PC-3 (cell line): Measurements from ENCODE around the gene HMGCS1. TPM values are rescaled to one million over a fixed set of nuclear protein-coding genes. Genes with fewer than 3 reads are reported as not detected.
A peak's percentile ranks its signal among the peaks of the same experiment; 100 is the strongest.

Experiments
- ATAC-seq: fragments of 200-7000 bp; cut with Tn5 transposase; 2 replicates; pipeline ENCODE4 v1.9.1; 2020; ENCODE audit warnings: mild to moderate bottlenecking, moderate library complexity
- BruUV-seq: library from RNA; stranded (reverse); fragments of 400-500 nt; replicated peaks from 2 replicates; lab custom pipeline; 2021; lab: Mats Ljungman, UMichigan
- CTCF ChIA-PET: fragments of 300-600 bp; sonication (Branson Sonifier 250); formaldehyde crosslinking; loops from one replicate; lab custom pipeline; 2022; ENCODE audit warnings: antibody characterized with exemption; lab: Charles Lee
- POLR2A ChIA-PET: fragments of 300-600 bp; sonication (Branson Sonifier 250); formaldehyde crosslinking; loops from one replicate; lab custom pipeline; 2022; ENCODE audit warnings: antibody characterized with exemption; ENCODE audit not compliant: unreplicated experiment; lab: Charles Lee
- DNase-seq: peaks from one replicate; pipeline ENCODE4 v3.0.0-alpha.2; 2015
- H2AFZ ChIP-seq: fragments of 300-600 bp; sonication (generic); 2 replicates; pipeline ENCODE4 v1.6.0; 2016; ENCODE audit warnings: antibody characterized with exemption, low read length
- H3F3A ChIP-seq: fragments of 300-600 bp; sonication (generic); one replicate; pipeline ENCODE4 v1.6.0; 2017; ENCODE audit warnings: antibody characterized with exemption, low read length, control low read depth, mild to moderate bottlenecking; ENCODE audit not compliant: unreplicated experiment
- H3K27ac ChIP-seq: fragments of 300-600 bp; sonication (generic); 2 replicates; pipeline ENCODE4 v1.5.1; 2016; ENCODE audit warnings: mild to moderate bottlenecking, low read length
- H3K27me3 ChIP-seq: fragments of 300-600 bp; sonication (generic); 2 replicates; pipeline ENCODE4 v1.6.1; 2016; ENCODE audit warnings: low read length, mixed read lengths
- H3K36me3 ChIP-seq: fragments of 300-600 bp; sonication (generic); 2 replicates; pipeline ENCODE4 v1.6.1; 2016; ENCODE audit warnings: low read depth, mixed run types, low read length, mixed read lengths
- H3K4me1 ChIP-seq: fragments of 300-600 bp; sonication (generic); 2 replicates; pipeline ENCODE4 v1.5.1; 2016; ENCODE audit warnings: low read length; ENCODE audit not compliant: insufficient read depth
- H3K4me2 ChIP-seq: fragments of 300-600 bp; sonication (generic); 2 replicates; pipeline ENCODE4 v1.6.0; 2016; ENCODE audit warnings: low read length
- H3K4me3 ChIP-seq: fragments of 300-600 bp; sonication (generic); 2 replicates; pipeline ENCODE4 v1.5.1; 2016; ENCODE audit warnings: mild to moderate bottlenecking, low read length, mixed read lengths
- H3K79me2 ChIP-seq: fragments of 300-600 bp; sonication (generic); 2 replicates; pipeline ENCODE4 v1.6.1; 2017; ENCODE audit warnings: low read length, mixed read lengths
- H3K9ac ChIP-seq: fragments of 300-600 bp; sonication (generic); 2 replicates; pipeline ENCODE4 v1.6.0; 2016; ENCODE audit warnings: mild to moderate bottlenecking, low read length
- H3K9me2 ChIP-seq: fragments of 300-600 bp; sonication (generic); replicated peaks from 2 replicates; pipeline ENCODE4 v1.6.1; 2016; ENCODE audit warnings: mixed run types, low read length, mixed read lengths
- H3K9me3 ChIP-seq: fragments of 300-600 bp; sonication (generic); 2 replicates; pipeline ENCODE4 v1.6.1; 2016; ENCODE audit warnings: low read length, mixed read lengths
- H4K20me1 ChIP-seq: fragments of 300-600 bp; sonication (generic); 2 replicates; pipeline ENCODE4 v1.6.1; 2016; ENCODE audit warnings: low read length, mixed read lengths
- CTCF ChIP-seq: fragments of 300-600 bp; sonication (generic); conservative IDR thresholded peaks from 2 replicates; pipeline ENCODE4 v1.5.1; 2017; ENCODE audit warnings: antibody characterized with exemption, low read depth, mild to moderate bottlenecking, low read length
- EZH2 ChIP-seq: fragments of 300-600 bp; sonication (generic); IDR thresholded peaks from one replicate; pipeline ENCODE4 v1.6.1; 2017; ENCODE audit warnings: antibody characterized with exemption, mild to moderate bottlenecking, low read length; ENCODE audit not compliant: unreplicated experiment
- EZH2phosphoT487 ChIP-seq: fragments of 300-600 bp; sonication (generic); IDR thresholded peaks from 2 replicates; pipeline ENCODE4 v1.6.1; 2018; ENCODE audit warnings: mild to moderate bottlenecking, antibody characterized with exemption, low read length, borderline replicate concordance
- intact Hi-C: fragments of 100-400 bp; cut with micrococcal nuclease; formaldehyde crosslinking; loops from 2 replicates; pipeline ENCODE4 v1.9.0; 2023
- total RNA-seq: library from RNA; depleted of rRNA; stranded (reverse); fragments of >200 nt; gene quantifications from 2 replicates; pipeline ENCODE4 v1.2.3, GENCODE V29; 2014

Gene HMGCS1
- total RNA-seq, 1 experiment from 2014 or later: 39.7 TPM

GRCh38 chr5:43314724-43315123 is 1.5 kb upstream of the HMGCS1 start:
- ChIA-PET CTCF (interaction anchor here (1.0 kb wide), 1 partner anchor 76 kb away, joined by 4 read pairs; no protein-coding TSS in a partner anchor), POLR2A (no interaction called here)
- DNase-seq (peak; percentile 91), ATAC-seq (no peak)
- Histone ChIP-seq H3K4me1 (peaks cover 58% of the 10 kb centered on the region), H3K9me3 (no peaks in the 10 kb centered on the region), H2AFZ (peak overlapping the region; percentile 38), H3K36me3 (no peaks in the 10 kb centered on the region), H3K27ac (peak overlapping the region; percentile 89), H3K4me2 (peak overlapping the region; percentile 54), H4K20me1 (peaks cover 24% of the 10 kb centered on the region), H3F3A (peaks cover 17% of the 10 kb centered on the region), H3K79me2 (peaks cover 35% of the 10 kb centered on the region), H3K4me3 (peak overlapping the region; percentile 31), H3K27me3 (no peaks in the 10 kb centered on the region), H3K9me2 (no peaks in the 10 kb centered on the region), H3K9ac (peak overlapping the region; percentile 62)
- intact Hi-C loops: loop anchor here (5.0 kb wide), 1 partner anchor 122 kb away; the partner anchor contains the start of gene NIM1K
- TF ChIP-seq EZH2phosphoT487 (no peak), EZH2 (no peak), CTCF (no peak)
- no TSS peak for BruUV-seq

- Histone ChIP-seq H3K9me3 (no peaks in the 10 kb centered on the region), H3K36me3 (no peaks in the 10 kb centered on the region), H3K79me2 (peaks cover 43% of the 10 kb centered on the region), H3K27ac (peak overlapping the region; percentile 89), H2AFZ (peak overlapping the region; percentile 66), H3K27me3 (no peaks in the 10 kb centered on the region), H3F3A (peaks cover 17% of the 10 kb centered on the region), H3K9me2 (no peaks in the 10 kb centered on the region), H4K20me1 (peaks cover 32% of the 10 kb centered on the region), H3K4me3 (peak overlapping the region; percentile 31; the same call in 1 of the 2 replicates), H3K9ac (peak overlapping the region; percentile 62), H3K4me2 (peak overlapping the region; percentile 54), H3K4me1 (peaks cover 64% of the 10 kb centered on the region)
- BruUV-seq: TSS peak; percentile 86
- TF ChIP-seq CTCF (no peak), EZH2phosphoT487 (no peak), EZH2 (no peak)
- no peak for DNase-seq
- ChIA-PET POLR2A (interaction anchor here (0.6 to 1.2 kb wide), 2 partner anchors 73 to 170 kb away, joined by 4 to 13 read pairs; partner anchors contain the start of gene TMEM267), CTCF (no interaction called here)
- no peak for ATAC-seq
- intact Hi-C loops: loop anchor here (1.0 to 5.0 kb wide), 2 partner anchors 75 to 122 kb away; partner anchors contain the start of gene NIM1K
These were observed 744 bp upstream of the HMGCS1 start for GRCh38 chr5:43313854-43314457.

- Histone ChIP-seq H3K27me3 (no peaks in the 10 kb centered on the region), H3F3A (peaks cover 17% of the 10 kb centered on the region), H3K4me3 (peak overlapping the region; percentile 93), H3K4me1 (peaks cover 64% of the 10 kb centered on the region), H3K9me3 (no peaks in the 10 kb centered on the region), H3K4me2 (peak overlapping the region; percentile 85), H3K36me3 (no peaks in the 10 kb centered on the region), H3K79me2 (peaks cover 56% of the 10 kb centered on the region), H3K9ac (peak overlapping the region; percentile 90), H3K9me2 (no peaks in the 10 kb centered on the region), H2AFZ (peak overlapping the region; percentile 85), H4K20me1 (peaks cover 32% of the 10 kb centered on the region), H3K27ac (peak overlapping the region; percentile 74)
- DNase-seq: peak; percentile 46
- no TSS peak for BruUV-seq
- ChIA-PET POLR2A (interaction anchor here (0.6 kb wide), 1 partner anchor 142 kb away, joined by 13 read pairs; no protein-coding TSS in a partner anchor), CTCF (interaction anchor here (0.5 to 1.0 kb wide), 2 partner anchors 39 to 172 kb away, joined by 4 to 6 read pairs; partner anchors contain the start of gene TMEM267)
- ATAC-seq: peak; percentile 18
- intact Hi-C loops: loop anchor here (1.0 to 5.0 kb wide), 2 partner anchors 77 to 120 kb away; partner anchors contain the start of gene NIM1K
- TF ChIP-seq EZH2: no peak
- no peak for TF ChIP-seq EZH2phosphoT487
- TF ChIP-seq CTCF: no peak
These were observed 545 bp downstream of the HMGCS1 start for GRCh38 chr5:43312699-43313034.
